Measurements from ENCODE around the gene ESR1. TPM values are rescaled to one million over a fixed set of nuclear protein-coding genes. Genes with fewer than 3 reads are reported as not detected.

ESR1 gene
- total RNA-seq, 1 donor from 2014 or later = 0.05 TPM

GRCh38 chr6:151837223-151837622, 29.7 kb downstream of the ESR1 start:
- H3K4me3 Mint-ChIP-seq (ENCODE audit: unreplicated experiment) = no peak overlapping the region
- no peaks in the 10 kb centered on the region for H3K9me3 Mint-ChIP-seq (ENCODE audit: unreplicated experiment)
- Histone ChIP-seq H3K4me2 (ENCODE audit: low read length) (no peak overlapping the region), H2AFZ (ENCODE audit: low read depth, low read length) (no peak overlapping the region), H3K4me3 (ENCODE audit: insufficient read depth, low read depth, low read length) (no peak overlapping the region), H3K27ac (ENCODE audit: low read depth, low read length) (no peak overlapping the region), H3K9me3 (ENCODE audit: insufficient read depth, low read depth, low read length) (no peaks in the 10 kb centered on the region), H3K27me3 (ENCODE audit: insufficient read depth, low read length) (no peaks in the 10 kb centered on the region), H3K79me2 (ENCODE audit: insufficient read depth, low read length) (no peaks in the 10 kb centered on the region), H3K4me1 (ENCODE audit: insufficient read depth, low read length) (no peaks in the 10 kb centered on the region), H4K20me1 (ENCODE audit: insufficient read depth, low read length) (no peaks in the 10 kb centered on the region), H3K9ac (ENCODE audit: low read length) (no peak overlapping the region), H3K36me3 (ENCODE audit: insufficient read depth, low read length) (no peaks in the 10 kb centered on the region)
- H3K4me1 Mint-ChIP-seq (ENCODE audit: low read depth, unreplicated experiment) = no peaks in the 10 kb centered on the region
- no peaks in the 10 kb centered on the region for H3K36me3 Mint-ChIP-seq (ENCODE audit: low read depth, unreplicated experiment)
- FAIRE-seq (no peak), DNase-seq (ENCODE audit: low read depth) (no peak)
- TF ChIP-seq EZH2 (IDR thresholded peaks at IDR 0.05; ENCODE audit: insufficient read depth, low read length) = no peak
- no peak for TF ChIP-seq CTCF (IDR thresholded peaks at IDR 0.05; ENCODE audit: insufficient read depth, low read depth, low read length)
- H3K27ac Mint-ChIP-seq (ENCODE audit: unreplicated experiment) = no peak overlapping the region
- H3K27me3 Mint-ChIP-seq (ENCODE audit: low read depth, unreplicated experiment) = peaks cover 12% of the 10 kb centered on the region

- DNase-seq (ENCODE audit: low read depth) = no peak
- Histone ChIP-seq H3K9me3 (ENCODE audit: insufficient read depth, low read depth, low read length) (no peaks in the 10 kb centered on the region), H2AFZ (ENCODE audit: low read depth, low read length) (no peak overlapping the region), H3K27me3 (ENCODE audit: insufficient read depth, low read length) (no peaks in the 10 kb centered on the region), H3K9ac (ENCODE audit: low read length) (no peak overlapping the region), H4K20me1 (ENCODE audit: insufficient read depth, low read length) (no peaks in the 10 kb centered on the region), H3K4me1 (ENCODE audit: insufficient read depth, low read length) (no peaks in the 10 kb centered on the region), H3K79me2 (ENCODE audit: insufficient read depth, low read length) (no peaks in the 10 kb centered on the region), H3K27ac (ENCODE audit: low read depth, low read length) (no peak overlapping the region), H3K4me2 (ENCODE audit: low read length) (no peak overlapping the region), H3K4me3 (ENCODE audit: insufficient read depth, low read depth, low read length) (no peak overlapping the region), H3K36me3 (ENCODE audit: insufficient read depth, low read length) (no peaks in the 10 kb centered on the region)
- no peak overlapping the region for H3K27ac Mint-ChIP-seq (ENCODE audit: unreplicated experiment)
- no peak overlapping the region for H3K4me3 Mint-ChIP-seq (ENCODE audit: unreplicated experiment)
- TF ChIP-seq EZH2 (IDR thresholded peaks at IDR 0.05; ENCODE audit: insufficient read depth, low read length) = no peak
- no peak for TF ChIP-seq CTCF (IDR thresholded peaks at IDR 0.05; ENCODE audit: insufficient read depth, low read depth, low read length)
- H3K9me3 Mint-ChIP-seq (ENCODE audit: unreplicated experiment) = no peaks in the 10 kb centered on the region
- FAIRE-seq = no peak
- H3K36me3 Mint-ChIP-seq (ENCODE audit: low read depth, unreplicated experiment) = no peaks in the 10 kb centered on the region
- no peaks in the 10 kb centered on the region for H3K4me1 Mint-ChIP-seq (ENCODE audit: low read depth, unreplicated experiment)
- H3K27me3 Mint-ChIP-seq (ENCODE audit: low read depth, unreplicated experiment) = peaks cover 9% of the 10 kb centered on the region
Observed at GRCh38 chr6:151842816-151843215, 35.3 kb downstream of the ESR1 start.

- Histone ChIP-seq H3K27ac (ENCODE audit: low read depth, low read length) (no peak overlapping the region), H3K79me2 (ENCODE audit: insufficient read depth, low read length) (no peaks in the 10 kb centered on the region), H3K9ac (ENCODE audit: low read length) (no peak overlapping the region), H3K9me3 (ENCODE audit: insufficient read depth, low read depth, low read length) (no peaks in the 10 kb centered on the region), H3K4me2 (ENCODE audit: low read length) (no peak overlapping the region), H3K4me3 (ENCODE audit: insufficient read depth, low read depth, low read length) (no peak overlapping the region), H4K20me1 (ENCODE audit: insufficient read depth, low read length) (no peaks in the 10 kb centered on the region), H3K4me1 (ENCODE audit: insufficient read depth, low read length) (no peaks in the 10 kb centered on the region), H2AFZ (ENCODE audit: low read depth, low read length) (no peak overlapping the region), H3K27me3 (ENCODE audit: insufficient read depth, low read length) (no peaks in the 10 kb centered on the region), H3K36me3 (ENCODE audit: insufficient read depth, low read length) (no peaks in the 10 kb centered on the region)
- no peaks in the 10 kb centered on the region for H3K36me3 Mint-ChIP-seq (ENCODE audit: low read depth, unreplicated experiment)
- H3K4me1 Mint-ChIP-seq (ENCODE audit: low read depth, unreplicated experiment) = no peaks in the 10 kb centered on the region
- H3K4me3 Mint-ChIP-seq (ENCODE audit: unreplicated experiment) = no peak overlapping the region
- peak; percentile 26 for DNase-seq (ENCODE audit: low read depth)
- no peak for TF ChIP-seq CTCF (IDR thresholded peaks at IDR 0.05; ENCODE audit: insufficient read depth, low read depth, low read length)
- no peak for TF ChIP-seq EZH2 (IDR thresholded peaks at IDR 0.05; ENCODE audit: insufficient read depth, low read length)
- no peaks in the 10 kb centered on the region for H3K9me3 Mint-ChIP-seq (ENCODE audit: unreplicated experiment)
- no peak for FAIRE-seq
- H3K27ac Mint-ChIP-seq (ENCODE audit: unreplicated experiment) = no peak overlapping the region
- H3K27me3 Mint-ChIP-seq (ENCODE audit: low read depth, unreplicated experiment) = peaks cover 11% of the 10 kb centered on the region
Observed at GRCh38 chr6:151847064-151847463, 39.6 kb downstream of the ESR1 start.
